B cell (primary cell): ENCODE results near the gene SEH1L. TPM values are rescaled to one million over a fixed set of nuclear protein-coding genes. Genes with fewer than 3 reads are reported as not detected.
A peak's percentile ranks its signal among the peaks of the same experiment; 100 is the strongest.

ENCODE experiments used
- ATAC-seq: fragments of 200-7000 bp; cut with Tn5 transposase; one replicate; pipeline ENCODE4 v1.10.0; 2021; ENCODE audit warnings: low read depth, mild to moderate bottlenecking, moderate number of reproducible peaks, moderate library complexity
- CTCF ChIA-PET: fragments of 350-600 bp; sonication (Branson Sonifier 250); formaldehyde crosslinking; loops from one replicate; lab custom pipeline; 2021; ENCODE audit warnings: antibody characterized with exemption, inconsistent platforms; lab: Charles Lee
- POLR2A ChIA-PET: fragments of 350-600 bp; sonication (Branson Sonifier 250); formaldehyde crosslinking; loops from one replicate; lab custom pipeline; 2021; ENCODE audit warnings: antibody characterized with exemption; lab: Charles Lee
- DNase-seq: peaks from one replicate; pipeline ENCODE4 v3.0.0; 2013
- H2AFZ ChIP-seq: 2 replicates; pipeline ENCODE4 v1.6.1; 2012; ENCODE audit warnings: mild to moderate bottlenecking, low read depth, low read length; ENCODE audit not compliant: insufficient read depth, poor library complexity, severe bottlenecking
- H3K27ac ChIP-seq, 2 donors: 1 replicate in 1 of 2; 2 replicates in 1 of 2; pipeline ENCODE4 v1.5.1; 2012 to 2013; ENCODE audit warnings: low read length in 2 of 2, mild to moderate bottlenecking in 2 of 2, moderate library complexity in 1 of 2
- H3K27me3 ChIP-seq, 4 experiments: fragments of 200-600 bp in 1 of 4; sonication (generic) in 1 of 4; replicated peaks in 1 of 4; 1 replicate in 2 of 4; 2 replicates in 2 of 4; pipeline versions ENCODE4 v1.6.1 to v1.7.0; 2013 to 2016; ENCODE audit warnings: low read length in 3 of 4, mild to moderate bottlenecking in 2 of 4, mixed read lengths in 1 of 4, moderate library complexity in 1 of 4; ENCODE audit not compliant: insufficient read depth in 4 of 4, control insufficient read depth in 3 of 4; ENCODE audit errors: control extremely low read depth in 1 of 4
- H3K36me3 ChIP-seq, 2 experiments: replicated peaks in 1 of 2; 1 replicate in 1 of 2; 2 replicates in 1 of 2; pipeline versions ENCODE4 v1.6.1 to v1.7.1; 2013; ENCODE audit warnings: low read length in 1 of 2; ENCODE audit not compliant: insufficient read depth in 2 of 2, control insufficient read depth in 1 of 2; ENCODE audit errors: control extremely low read depth in 1 of 2, extremely low read depth in 1 of 2
- H3K4me1 ChIP-seq, 2 donors: fragments of 200-600 bp in 1 of 2; sonication (generic) in 1 of 2; 1 replicate in 1 of 2; 2 replicates in 1 of 2; pipeline versions ENCODE4 v1.5.1 to v1.6.1; 2013 to 2017; ENCODE audit warnings: low read length in 2 of 2; ENCODE audit not compliant: control insufficient read depth in 2 of 2, insufficient read depth in 2 of 2
- H3K4me2 ChIP-seq: replicated peaks from 2 replicates; pipeline ENCODE3; 2012; ENCODE audit warnings: mild to moderate bottlenecking, low read depth, low read length; ENCODE audit not compliant: poor library complexity, severe bottlenecking
- H3K4me3 ChIP-seq, 5 experiments: fragments of 200-600 bp in 1 of 5; sonication (generic) in 1 of 5; 1 replicate in 3 of 5; 2 replicates in 2 of 5; pipeline versions ENCODE4 v1.5.1 to v1.7.0; 2011 to 2016; ENCODE audit warnings: low read length in 4 of 5, mild to moderate bottlenecking in 4 of 5, low read depth in 2 of 5, control low read depth in 1 of 5, moderate library complexity in 1 of 5; ENCODE audit not compliant: insufficient read depth in 1 of 5; ENCODE audit errors: control extremely low read depth in 1 of 5, extremely low read depth in 1 of 5
- H3K79me2 ChIP-seq: fragments of 200-600 bp; sonication (generic); one replicate; pipeline ENCODE4 v1.6.0; 2016; ENCODE audit warnings: low read length; ENCODE audit not compliant: control insufficient read depth, insufficient read depth
- H3K9ac ChIP-seq: fragments of 200-600 bp; sonication (generic); 2 replicates; pipeline ENCODE4 v1.6.1; 2017; ENCODE audit warnings: mild to moderate bottlenecking, low read length, moderate library complexity
- H3K9me3 ChIP-seq, 3 donors: one replicate each; pipeline versions ENCODE4 v1.6.1 to v1.7.1; 2013; ENCODE audit warnings: low read length in 2 of 3; ENCODE audit not compliant: control insufficient read depth in 2 of 3, insufficient read depth in 1 of 3; ENCODE audit errors: control extremely low read depth in 1 of 3
- H4K20me1 ChIP-seq: 2 replicates; pipeline ENCODE4 v1.6.0; 2012; ENCODE audit warnings: mild to moderate bottlenecking, low read length; ENCODE audit not compliant: insufficient read depth, control insufficient read depth, poor library complexity, severe bottlenecking
- H3K27ac Mint-ChIP-seq: one replicate; pipeline ENCODE4 v1.8.0; 2021; ENCODE audit warnings: mixed read lengths
- H3K27me3 Mint-ChIP-seq: one replicate; pipeline ENCODE4 v1.8.0; 2021; ENCODE audit warnings: mixed read lengths
- H3K4me1 Mint-ChIP-seq: one replicate; pipeline ENCODE4 v1.8.0; 2021; ENCODE audit warnings: mixed read lengths
- H3K4me3 Mint-ChIP-seq: one replicate; pipeline ENCODE4 v1.8.0; 2021; ENCODE audit warnings: mixed read lengths
- H3K9me3 Mint-ChIP-seq: one replicate; pipeline ENCODE4 v1.8.0; 2022; ENCODE audit warnings: mixed read lengths; ENCODE audit not compliant: insufficient read depth
- CTCF ChIP-seq: fragments of 200-600 bp; IDR thresholded peaks from one replicate; pipeline ENCODE4 v1.8.0; 2022; ENCODE audit warnings: antibody characterized with exemption, mild to moderate bottlenecking
- EZH2 ChIP-seq: IDR thresholded peaks from 2 replicates; pipeline ENCODE4 v1.6.1; 2012; ENCODE audit warnings: borderline replicate concordance, low read depth, mild to moderate bottlenecking, moderate library complexity, low read length; ENCODE audit not compliant: insufficient read depth, poor library complexity, severe bottlenecking
- WGBS: methylation state at CpG from one replicate; pipeline ENCODE4 v1.1.5; 2013; ENCODE audit warnings: missing lambda C conversion rate; ENCODE audit not compliant: insufficient coverage; 5-methylcytosine and 5-hydroxymethylcytosine counted together
- intact Hi-C: fragments of 100-400 bp; cut with micrococcal nuclease; formaldehyde crosslinking; loops from one replicate; pipeline ENCODE4 v1.10.0; 2022
- polyA plus RNA-seq: library from polyadenylated mRNA; depleted of rRNA; stranded (reverse); fragments of >200 nt; gene quantifications from 2 replicates; pipeline ENCODE4 v1.2.3, GENCODE V29; 2012
- total RNA-seq, 2 donors: library from RNA; stranded (reverse); fragments of 120-200 nt in 1 of 2; gene quantifications; 1 replicate in 1 of 2; 2 replicates in 1 of 2; pipeline versions ENCODE4 v1.2.3 to v1.2.4, GENCODE V29; 2013 to 2022

SEH1L gene
- total and polyA plus RNA-seq, 2 donors (not counting 1 experiment from before 2014, with no cell fraction given): 8.7 to 46.4 TPM

DNA sequence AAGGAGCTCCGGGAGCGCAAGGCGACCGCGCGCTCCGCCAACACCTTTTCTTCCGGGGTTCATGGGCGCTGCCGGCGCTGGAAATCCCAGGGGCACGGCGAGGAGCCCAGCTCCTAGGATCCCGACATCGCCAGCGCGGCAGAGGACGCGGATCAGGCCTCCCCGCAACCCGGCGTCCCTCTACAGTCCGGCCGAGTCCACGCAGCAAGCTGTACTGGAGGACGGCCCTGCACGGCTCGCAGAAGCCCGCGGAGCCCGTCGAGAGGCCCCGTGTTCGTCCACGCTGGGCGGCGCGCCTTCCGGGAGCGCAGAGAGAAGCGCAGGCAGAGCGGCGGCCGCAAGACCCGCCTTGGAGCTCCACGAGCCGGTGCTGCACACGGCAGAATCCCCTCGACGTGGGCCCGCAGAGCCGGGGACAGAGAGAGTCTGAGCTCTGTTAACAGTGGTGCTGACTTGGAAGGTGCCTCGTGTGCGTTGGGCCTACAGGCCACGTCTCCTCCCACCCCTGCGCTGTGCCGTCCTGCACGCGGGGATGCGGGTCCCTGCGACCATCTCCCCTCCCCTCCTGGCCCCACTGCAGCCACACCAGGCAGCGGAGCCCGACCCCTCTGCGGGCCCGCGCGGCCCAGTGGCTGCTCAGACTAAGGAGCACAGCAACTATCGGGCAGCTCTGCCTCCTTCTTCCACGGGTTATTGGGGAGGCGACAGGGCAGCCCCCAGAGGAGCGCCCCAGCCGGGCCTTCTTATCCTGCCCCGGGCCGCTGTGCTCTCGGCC, 35.7 kb upstream of the SEH1L start:
- Histone ChIP-seq H3K27ac (no peak overlapping the region), H3K9me3 (peaks cover 0 to 15% (median 0%) of the 10 kb centered on the region in 3 donors), H2AFZ (peak overlapping the region; percentile 91), H3K4me2 (peak overlapping the region; percentile 88), H3K36me3 (no peaks in the 10 kb centered on the region), H3K79me2 (no peaks in the 10 kb centered on the region), H3K9ac (no peak overlapping the region), H3K27me3 (peaks cover 0 to 13% (median 0%) of the 10 kb centered on the region in 4 experiments), H3K4me3 (peak overlapping the region in 1 of 5 experiments; percentile 52), H3K4me1 (peaks cover 0 to 13% of the 10 kb centered on the region in 2 donors), H4K20me1 (no peaks in the 10 kb centered on the region)
- 73% methylated on average over 75 of the region's 75 CpGs for WGBS
- ATAC-seq (no peak), DNase-seq (no peak)
- TF ChIP-seq CTCF (no peak), EZH2 (no peak)
- ChIA-PET POLR2A (no interaction called here), CTCF (interaction anchor here (0.9 to 1.6 kb wide), 3 partner anchors 21 to 183 kb away, joined by 3 to 4 read pairs (median 4); no protein-coding TSS in a partner anchor)
- peak overlapping the region; percentile 84 for H3K4me3 Mint-ChIP-seq
- intact Hi-C loops: loop anchor here (2.0 kb wide), 1 partner anchor 27 kb away; the partner anchor contains the start of gene PTPN2
- H3K27me3 Mint-ChIP-seq: peaks cover 11% of the 10 kb centered on the region
- H3K4me1 Mint-ChIP-seq: peaks cover 8% of the 10 kb centered on the region
- peaks cover 7% of the 10 kb centered on the region for H3K9me3 Mint-ChIP-seq
- no peak overlapping the region for H3K27ac Mint-ChIP-seq

- TF ChIP-seq EZH2: no peak
- no peaks in the 10 kb centered on the region for H3K79me2 ChIP-seq
- H3K4me3 ChIP-seq: no peak overlapping the region
- H3K27me3 ChIP-seq: no peaks in the 10 kb centered on the region
- H3K9me3 ChIP-seq: no peaks in the 10 kb centered on the region
- no peak overlapping the region for H2AFZ ChIP-seq
- ChIA-PET CTCF (interaction anchor here (1.2 to 2.7 kb wide), 2 partner anchors 13 to 191 kb away, joined by 3 to 13 read pairs; no protein-coding TSS in a partner anchor), POLR2A (no interaction called here)
- ATAC-seq (no peak), DNase-seq (no peak)
- no peak overlapping the region for H3K4me2 ChIP-seq
- Mint-ChIP-seq H3K4me1 (no peaks in the 10 kb centered on the region), H3K9me3 (no peaks in the 10 kb centered on the region), H3K4me3 (no peak overlapping the region), H3K27me3 (no peaks in the 10 kb centered on the region), H3K27ac (no peak overlapping the region)
- H3K4me1 ChIP-seq: no peaks in the 10 kb centered on the region
- 71% methylated on average over 5 of the region's 7 CpGs for WGBS
- no peak overlapping the region for H3K27ac ChIP-seq
- no peaks in the 10 kb centered on the region for H4K20me1 ChIP-seq
- H3K9ac ChIP-seq: no peak overlapping the region
- intact Hi-C loops: no loop called here
- H3K36me3 ChIP-seq: no peaks in the 10 kb centered on the region
Observed at GRCh38 chr18:12921178-12921577, 26.6 kb upstream of the SEH1L start.
